GM18507 (cell line): ENCODE results near the gene GRK6.

Experiments
- DNase-seq: peaks from one replicate; pipeline ENCODE4 v3.0.0; 2011; ENCODE audit warnings: low read depth; ENCODE audit not compliant: insufficient read length; ENCODE audit errors: extremely low spot score
- FAIRE-seq: peaks from 2 replicates; lab custom pipeline; 2011; peaks lifted over from hg19 to GRCh38; lab: Jason Lieb, UNC

GRK6 gene

DNA sequence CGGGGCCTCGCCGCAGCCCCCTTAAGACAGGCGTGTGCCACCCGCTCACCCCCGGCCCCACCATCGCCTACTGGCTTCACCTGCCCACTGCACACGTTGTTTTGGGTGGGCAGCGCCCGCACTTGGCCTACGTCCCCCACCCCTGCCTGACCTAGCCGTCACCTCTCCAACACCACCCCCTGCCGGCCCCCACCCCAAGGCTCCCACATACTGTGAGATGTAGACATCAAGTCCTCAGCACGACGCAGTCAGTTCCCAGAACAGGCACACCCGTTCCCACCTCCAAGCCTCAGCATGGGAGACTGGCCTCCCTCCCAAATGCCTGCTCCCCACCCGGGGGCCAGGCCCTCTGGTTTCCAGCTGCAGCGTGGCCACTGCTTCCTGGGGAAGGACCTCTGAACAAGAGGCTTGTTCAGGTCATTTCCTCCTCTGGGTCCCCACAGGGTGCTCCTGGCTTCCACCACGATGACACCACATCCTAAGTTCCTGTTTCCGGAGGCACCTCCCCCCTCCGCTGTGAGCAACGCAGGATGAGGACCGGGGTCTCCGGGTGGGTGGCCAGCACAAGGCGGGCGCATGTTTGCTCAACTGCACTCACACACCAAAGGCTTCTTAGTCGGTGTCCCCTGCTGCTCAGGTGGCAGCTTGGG is 35.7 kb downstream of the GRK6 start:
- DNase-seq, result no peak
- no peak for FAIRE-seq

DNA sequence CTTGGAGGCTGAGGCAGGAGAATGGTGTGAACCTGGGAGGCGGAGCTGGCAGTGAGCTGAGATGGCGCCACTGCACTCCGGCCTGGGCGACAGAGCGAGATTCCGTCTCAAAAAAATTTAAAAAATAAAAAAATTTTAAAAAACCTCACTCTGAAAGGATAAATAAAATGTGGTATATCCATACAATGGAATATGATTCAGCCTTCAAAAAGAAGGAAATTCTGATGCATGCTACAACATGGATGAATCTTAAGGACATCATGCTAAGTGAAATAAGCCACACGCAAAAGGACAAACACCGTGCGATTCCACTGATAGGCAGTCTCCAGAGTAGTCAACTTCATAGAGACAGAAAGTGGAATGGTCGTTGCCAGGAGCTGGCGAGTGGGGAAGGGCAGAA is 38.6 kb downstream of the GRK6 start:
- no peak for FAIRE-seq
- no peak for DNase-seq

DNA sequence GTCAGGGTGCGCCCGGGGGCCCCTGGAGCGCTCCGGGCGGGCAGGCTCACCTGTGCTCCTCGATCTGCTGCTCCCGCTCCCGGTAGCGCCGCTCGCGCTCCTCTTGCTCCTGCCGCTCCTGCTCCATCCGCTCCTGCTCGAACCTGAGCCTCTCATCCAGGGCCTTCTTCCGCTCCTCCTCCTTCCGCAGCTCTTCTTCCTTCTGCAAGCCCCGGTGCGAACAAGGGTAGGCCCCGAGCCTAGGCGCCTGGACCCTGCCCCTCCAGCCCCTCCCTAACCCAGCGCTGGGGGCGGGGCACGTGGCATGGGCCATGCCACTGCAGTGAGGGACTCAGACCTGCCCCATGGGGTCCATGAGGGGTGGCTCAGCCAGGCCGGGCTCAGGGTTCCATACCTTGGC is 40.4 kb downstream of the GRK6 start:
- FAIRE-seq (no peak), DNase-seq (no peak)

DNA sequence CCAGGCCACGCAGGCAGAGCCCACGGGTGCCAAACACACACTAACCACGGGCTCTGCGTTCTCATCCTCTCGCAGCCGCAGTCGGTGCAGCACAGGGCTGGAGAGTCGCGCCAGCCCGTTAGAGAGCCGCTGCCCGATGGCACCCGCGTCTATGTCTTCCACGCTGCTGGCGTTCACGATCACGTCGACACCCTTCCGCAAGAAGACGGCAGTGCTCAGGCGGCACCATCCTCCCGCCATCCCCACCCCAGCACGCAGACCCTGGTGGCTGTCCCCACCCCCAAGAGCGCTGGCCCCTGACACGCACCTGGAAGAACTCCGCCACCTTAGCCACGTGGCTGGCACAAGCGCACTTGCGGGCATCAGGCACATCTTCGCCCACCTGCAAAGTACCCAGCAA is 41.0 kb downstream of the GRK6 start:
- no peak for FAIRE-seq
- no peak for DNase-seq

DNA sequence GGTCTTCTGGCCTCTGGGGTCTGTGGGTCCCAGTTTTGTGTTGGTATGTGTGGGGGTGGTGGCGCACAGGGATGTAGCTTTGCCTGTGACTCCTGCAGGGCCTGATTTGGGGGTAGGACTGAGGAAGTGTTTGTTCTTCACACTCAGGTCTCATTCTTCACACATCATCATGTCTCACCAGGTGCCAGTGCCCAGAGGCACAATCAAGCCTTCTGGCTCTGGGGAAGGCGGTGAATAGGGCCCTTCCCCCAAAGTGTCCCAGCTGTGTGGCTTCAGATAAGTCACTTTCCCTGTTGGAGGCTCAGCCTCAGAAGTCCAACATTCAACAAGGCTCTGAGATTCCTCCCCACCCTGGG is 41.8 kb downstream of the GRK6 start:
- no peak for FAIRE-seq

DNA sequence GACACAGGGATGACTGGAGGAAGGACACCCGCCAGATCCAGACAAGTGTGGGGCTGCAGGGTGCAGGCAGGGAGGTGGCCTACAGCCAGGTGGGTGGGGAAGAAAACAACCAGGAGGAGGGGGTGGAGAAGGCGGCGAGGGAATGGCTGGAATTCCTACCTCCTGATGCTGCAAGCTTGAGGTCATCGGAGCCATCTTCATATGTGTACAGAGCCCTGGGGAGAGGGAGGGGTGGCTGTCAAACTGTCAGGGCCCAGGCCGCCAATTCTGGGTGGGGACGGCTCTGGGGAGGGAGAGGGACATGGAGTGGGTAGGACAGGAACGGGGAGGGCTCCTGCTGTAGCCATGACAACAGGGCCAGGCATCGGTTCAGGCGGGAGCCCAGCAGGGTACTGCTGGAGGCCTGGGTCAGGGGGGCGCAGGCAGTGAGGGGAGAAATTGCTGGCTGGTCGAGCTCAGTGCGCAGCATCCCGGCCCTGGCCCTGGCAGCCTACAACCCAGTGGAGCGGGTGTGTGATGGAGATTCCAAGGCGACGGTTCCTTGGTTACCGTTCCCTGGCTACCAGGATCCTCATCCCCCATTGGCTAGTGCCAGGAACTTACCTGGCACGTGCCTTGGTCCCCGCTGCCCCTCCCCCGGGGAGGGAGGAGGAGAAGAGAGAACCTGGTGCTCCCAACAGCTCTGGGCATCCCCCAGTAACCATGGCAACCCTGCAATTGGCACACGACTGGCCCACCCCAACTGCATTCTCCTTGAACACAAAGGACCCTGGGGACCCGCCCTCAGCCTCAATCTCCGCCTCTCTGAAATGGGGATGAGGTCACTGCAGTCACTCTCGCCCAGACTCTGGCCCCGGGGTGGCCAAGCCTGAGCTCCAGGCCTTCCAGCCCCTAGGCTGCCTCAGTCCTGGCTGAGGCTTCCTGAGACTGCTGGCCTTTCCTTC is 42.5 kb downstream of the GRK6 start:
- DNase-seq, result no peak
- FAIRE-seq, result no peak

More for the DNA sequence above, 41.8 kb downstream of the GRK6 start:
- no peak for DNase-seq

DNA sequence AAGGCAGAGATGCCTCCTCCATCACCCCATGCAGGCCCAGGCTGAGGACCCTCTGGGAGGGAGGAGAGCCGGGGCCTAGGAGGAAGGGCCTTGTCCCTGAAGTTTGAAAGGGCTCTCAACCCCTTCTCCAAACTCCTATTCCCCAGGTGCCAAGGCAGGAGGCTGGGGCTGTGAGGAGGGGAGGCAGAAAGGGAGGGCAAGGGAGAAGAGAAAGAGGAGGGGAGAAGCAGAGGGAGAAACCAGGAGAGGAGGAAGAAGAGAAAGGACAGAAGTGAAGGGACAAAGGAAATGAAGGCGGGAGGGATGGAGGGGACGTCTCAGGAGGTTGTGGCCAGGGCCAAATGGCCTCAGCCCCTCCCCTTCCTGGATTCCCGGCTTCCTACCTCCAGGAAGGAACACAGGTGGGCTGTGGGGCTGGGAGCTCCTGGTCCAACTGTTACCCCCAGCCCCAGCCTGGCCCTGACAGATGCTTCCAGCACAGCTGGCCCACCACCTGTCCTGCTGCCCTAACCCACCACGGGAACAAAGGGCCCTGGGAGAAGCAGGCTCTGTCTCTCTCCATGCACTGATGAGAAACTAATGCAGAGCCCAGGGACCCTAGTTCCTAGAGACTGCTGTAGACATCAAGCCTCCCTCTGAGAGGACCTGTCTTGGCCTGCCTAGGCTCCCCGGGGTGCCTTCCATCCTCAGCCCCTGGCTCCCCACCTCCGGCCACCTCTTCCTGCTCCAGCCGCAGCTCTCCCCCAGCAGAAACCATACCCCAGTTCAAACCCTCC is 43.5 kb downstream of the GRK6 start:
- DNase-seq, result no peak
- no peak for FAIRE-seq

DNA sequence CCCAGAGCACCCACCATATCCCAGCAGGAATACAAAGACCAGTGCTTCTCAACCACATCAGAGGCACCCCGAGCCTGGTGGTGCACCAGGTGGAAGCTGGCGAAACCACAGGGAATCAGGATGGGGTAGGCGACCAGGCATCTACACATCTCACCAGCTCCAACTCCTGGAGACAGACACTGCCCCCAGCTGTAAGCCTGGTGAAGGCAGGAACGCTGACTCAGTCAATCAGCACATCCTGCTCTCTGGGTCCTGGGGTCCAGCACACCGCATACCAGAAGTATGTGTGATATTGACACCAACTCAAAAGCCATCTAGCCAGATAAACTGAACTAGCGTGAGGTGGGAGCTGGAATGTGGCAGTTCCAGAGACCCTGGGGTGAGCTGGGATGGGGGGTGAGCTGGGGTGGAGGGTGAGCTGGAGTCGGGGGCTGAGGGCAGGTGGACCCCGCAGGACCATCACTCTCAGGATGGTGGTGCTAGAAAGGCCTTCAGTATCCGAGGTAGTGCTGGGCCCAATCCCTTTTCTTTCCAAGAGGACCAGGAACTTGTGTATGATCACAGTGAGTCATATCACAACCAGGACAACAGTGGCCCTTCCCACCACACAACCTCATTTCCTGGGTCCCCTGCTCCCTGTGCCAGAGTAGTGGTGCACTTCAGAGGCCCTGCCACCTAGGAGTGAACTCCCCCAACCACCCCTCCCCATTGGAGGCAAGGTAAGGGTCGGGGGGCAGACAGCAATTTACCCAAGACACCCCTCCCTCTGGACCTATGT is 44.5 kb downstream of the GRK6 start:
- FAIRE-seq (no peak), DNase-seq (no peak)

DNA sequence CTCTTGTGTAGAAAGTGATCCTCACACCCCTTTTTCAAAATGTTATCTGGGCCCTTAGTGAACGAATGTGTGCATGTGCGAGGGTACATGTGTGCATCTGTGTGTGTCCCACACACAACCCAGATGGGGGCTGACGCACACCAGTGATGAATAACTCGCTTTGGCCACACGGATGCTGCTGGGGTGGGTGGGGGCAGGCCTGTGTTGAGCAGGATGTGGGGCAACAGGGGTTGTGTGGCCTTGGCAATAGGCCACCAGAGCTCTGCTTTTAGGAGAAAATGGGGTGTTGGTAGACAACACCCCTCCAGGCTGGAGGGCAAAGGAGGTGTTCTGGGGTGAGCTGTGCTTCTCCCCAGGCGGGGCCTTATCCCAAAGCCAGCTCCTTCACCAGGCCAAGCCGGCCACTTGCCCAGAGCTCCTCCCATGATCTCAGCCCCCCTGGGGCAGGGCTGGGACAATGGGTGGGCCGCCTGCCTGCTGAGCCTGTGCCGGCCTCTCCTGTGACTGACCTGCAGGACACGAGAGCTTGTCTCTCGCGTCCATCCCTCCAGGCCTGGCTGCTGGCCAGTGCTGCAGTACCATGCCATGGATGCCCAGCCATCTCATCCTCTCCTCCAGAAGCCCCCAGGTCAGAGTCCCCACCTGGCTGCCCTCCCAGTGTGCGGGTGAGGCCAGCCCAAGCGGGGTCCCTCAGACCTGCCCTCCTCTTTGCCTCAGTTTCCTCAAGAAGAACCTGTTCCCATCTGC is 45.3 kb downstream of the GRK6 start:
- FAIRE-seq, result no peak
- DNase-seq, result no peak

DNA sequence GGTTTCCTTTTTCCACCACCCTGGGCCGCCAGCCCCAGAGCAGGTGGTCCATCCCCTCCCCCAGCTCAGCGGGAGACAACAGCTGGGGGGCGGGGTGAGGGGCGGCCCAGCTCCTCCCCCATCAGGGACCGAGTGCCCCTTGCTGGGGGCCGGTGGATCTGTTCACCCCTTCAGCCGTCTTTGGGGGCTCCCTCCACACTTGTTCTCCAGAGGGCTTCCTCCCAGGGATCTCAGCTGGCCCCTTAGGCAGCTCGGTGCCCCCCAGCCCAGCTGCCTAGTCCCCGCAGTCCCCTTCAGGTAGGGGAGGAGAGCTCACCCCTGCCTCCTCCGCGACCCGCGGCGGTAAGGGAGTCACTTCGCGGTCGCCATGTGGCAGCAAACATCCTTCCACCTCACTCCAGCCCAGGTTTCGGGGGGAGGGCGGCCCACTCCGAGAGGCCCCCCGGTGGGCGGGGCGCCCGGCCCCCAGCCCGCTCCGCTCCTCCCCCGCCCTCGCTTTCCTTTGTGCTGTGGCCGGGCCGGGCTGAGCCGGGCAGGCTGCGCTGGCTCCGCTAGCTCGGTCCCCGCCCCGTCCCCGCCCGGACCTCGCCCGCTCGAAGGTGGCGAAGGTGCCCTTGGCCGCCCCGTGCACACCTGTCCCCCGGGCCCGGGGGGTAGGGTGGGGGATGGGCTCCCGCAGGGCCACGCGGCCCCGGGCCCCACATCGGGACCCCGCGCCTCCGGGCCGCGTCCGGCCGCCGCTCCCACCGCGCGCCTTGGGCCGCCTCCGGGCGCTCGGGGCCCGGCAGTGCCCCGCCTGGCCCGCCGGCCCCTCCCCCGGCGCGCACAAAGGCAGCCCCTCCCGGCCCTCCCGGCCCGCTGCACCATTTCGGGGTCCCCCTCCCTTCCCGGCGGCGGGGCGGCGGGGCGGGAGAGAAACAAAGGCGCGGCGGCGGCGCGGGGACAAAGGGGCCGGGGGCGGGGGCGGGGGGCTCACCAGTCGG is 46.3 kb downstream of the GRK6 start:
- FAIRE-seq (no peak), DNase-seq (no peak)

DNA sequence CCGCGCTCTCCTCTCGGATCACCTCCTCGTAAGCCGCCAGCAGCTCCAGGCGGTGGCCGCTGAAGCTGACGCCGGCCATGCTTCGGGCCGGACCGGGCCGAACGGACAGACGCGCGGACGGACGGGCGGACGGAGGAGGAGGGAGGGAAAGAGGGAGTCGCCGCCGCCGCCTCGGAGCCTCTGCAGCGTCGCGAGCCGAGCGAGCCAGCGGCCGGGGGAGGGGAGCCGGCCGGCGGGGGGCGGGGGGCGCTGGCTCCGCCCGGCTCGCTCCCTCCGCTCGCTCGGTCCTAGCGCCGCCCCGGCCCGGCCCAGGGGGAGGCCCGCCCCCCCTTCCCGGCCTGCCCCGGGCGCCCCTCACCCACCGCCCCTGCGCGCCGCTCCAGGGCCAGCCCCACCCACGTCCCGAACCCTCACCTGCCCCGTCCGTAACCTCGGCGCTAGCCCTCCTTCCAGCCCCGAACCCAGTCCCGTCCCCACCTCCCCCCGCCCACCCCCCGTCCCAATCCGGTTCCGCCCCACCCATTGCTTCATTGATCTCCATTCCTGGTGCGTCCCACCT is 47.0 kb downstream of the GRK6 start, which contains the start of gene DBN1:
Gene DBN1, minus strand, starts transcription at position 192 of the 559 bp plus-strand sequence. Its CDS starts 113 bp downstream, at position 79.
- DNase-seq, result no peak
- no peak for FAIRE-seq

DNA sequence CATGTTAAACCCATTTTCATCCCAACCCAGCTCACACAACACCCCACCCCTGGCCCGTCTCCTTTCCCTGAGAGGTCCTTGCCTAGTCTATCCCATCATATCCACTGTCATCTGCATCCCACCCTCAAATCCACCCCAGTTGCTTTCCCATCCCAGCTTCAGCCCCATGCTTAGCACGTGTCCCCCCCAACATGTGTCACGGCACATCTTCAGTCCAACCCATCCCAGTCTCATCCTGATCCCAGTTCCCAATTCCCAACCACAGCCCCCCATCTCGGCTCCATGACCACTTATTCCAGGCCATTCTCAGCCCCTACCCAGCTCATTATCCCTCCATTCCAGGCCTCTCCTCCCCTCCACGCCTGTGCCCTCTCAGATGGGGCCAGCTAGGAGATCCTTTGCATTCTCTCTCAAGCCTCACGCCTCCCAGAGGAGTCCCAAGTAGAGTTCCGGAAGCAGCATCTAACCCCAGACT is 47.6 kb downstream of the GRK6 start:
- DNase-seq, result no peak
- FAIRE-seq, result no peak

DNA sequence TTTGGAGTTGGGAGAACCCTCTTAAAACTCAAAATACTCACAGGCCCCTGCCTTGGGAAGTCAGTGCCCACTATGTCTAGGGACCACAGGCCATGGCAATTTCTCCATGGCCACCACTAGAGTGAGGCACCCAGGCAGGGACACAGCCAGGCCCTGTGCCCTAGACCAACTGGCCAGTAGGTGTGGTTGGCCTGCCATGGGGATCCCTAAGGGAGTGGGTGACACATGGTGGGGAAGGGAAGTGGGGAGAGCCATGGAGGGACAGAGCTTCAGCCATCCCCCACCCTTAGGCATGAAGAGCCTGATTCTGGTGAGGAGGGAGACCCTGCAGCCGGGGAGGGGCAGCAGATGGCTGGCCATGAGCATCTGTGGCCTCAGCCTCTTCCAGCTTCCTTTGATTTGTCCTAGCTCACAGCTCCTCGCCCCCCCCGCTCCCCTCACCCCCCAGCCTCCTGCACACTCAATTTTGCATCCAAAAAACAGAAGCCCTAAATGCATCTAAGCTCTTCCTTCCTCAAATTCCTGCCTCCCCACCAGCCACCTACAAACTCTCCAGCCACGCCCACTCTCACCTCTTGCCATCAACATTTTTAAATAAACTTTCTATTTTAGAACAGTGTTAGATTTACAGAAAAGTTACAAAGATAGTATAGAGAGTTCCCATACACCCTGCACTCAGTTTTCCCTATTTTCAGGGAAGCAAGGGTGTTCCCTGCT is 48.5 kb downstream of the GRK6 start:
- no peak for DNase-seq
- FAIRE-seq, result no peak

DNA sequence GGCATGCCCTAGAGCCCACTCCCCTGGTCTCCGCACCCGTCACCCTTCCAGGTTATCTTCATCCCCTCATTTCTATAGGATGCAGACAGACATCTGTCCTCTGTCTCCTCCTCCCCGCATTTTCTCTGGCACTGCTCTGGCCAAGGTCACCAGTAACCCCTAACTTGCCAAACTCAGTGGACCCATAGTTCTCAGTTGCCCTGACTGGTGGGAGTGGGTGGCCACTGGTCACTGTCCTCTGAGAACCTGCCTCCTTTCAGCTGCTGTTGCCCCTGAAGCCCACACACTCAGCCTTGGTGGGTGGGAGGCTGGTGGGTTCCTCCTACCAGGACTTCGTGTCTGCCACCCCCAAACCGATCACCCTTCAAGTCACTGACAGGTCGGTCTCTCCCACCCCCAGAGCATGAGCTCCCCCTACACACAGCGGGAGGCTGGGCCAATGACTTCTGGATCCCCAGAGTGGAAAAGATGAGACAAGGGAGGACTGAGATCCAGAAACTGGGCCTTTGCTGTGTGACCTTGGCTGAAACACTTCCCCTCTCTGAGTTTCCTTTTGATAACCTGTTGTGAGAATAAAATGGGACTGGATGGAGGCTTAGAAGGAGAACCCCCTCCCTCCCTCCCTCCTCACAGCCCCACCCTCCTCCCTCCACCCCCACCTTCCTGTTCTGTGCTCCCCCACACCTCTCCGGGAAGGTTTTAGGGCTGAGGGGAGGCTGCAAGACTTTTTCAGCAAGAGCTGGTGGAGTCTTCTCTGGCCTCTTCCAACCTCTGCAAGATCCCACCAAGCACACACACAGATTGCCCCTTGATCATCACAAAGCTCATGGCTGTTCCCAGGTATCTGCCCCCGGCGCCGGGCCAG is 49.3 kb downstream of the GRK6 start:
- FAIRE-seq, result no peak
- no peak for DNase-seq

DNA sequence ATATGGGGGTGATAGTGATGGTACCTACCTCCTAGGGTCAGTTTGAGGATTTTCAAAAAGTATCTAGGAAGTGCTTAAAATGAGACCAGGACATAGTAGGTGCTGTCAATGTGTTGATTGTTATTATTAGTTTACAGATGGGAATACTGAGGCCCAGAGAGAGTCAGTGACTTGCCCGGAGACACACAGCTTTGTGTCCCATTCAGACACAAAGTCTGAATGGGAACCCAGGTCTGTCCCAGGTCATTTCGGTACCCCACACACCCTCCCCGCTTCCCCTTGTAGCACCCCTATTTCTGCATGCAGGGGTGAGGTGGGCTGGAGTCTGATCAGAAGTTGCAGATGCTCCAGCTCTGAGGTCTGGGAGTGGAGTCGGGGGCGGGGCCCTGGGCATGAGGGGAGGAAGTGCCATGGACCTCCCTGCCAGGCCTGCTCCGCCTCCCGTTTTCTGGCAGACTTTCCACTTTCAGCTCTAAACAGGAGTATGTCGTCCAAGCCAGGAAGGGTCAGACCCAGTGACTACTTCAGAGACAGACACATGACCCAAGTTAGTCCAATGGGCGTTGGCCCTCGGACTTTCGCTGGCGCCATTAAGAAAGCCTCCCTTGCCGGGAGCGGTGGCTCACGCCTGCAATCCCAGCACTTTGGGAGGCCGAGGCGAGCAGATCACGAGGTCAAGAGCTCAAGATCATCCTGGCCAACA is 50.2 kb downstream of the GRK6 start:
- FAIRE-seq, result no peak
- DNase-seq, result no peak
